ENCODE measurements around the gene ELANE.
"Not testable (repeated sequence)": the region's sequence is repeated elsewhere in the genome, so short reads cannot be mapped to it uniquely, and the experiment has no call there.

The ELANE gene

GRCh38 chr19:834216-834615 is 17.9 kb upstream of the ELANE start:
- no peak for TF ChIP-seq CTCF (IDR thresholded peaks at IDR 0.05; ENCODE audit: low read depth, low read length)
- no peak for DNase-seq (ENCODE audit: extremely low read depth, low read depth)

GRCh38 chr19:835210-835810 is 16.8 kb upstream of the ELANE start:
- DNase-seq (ENCODE audit: extremely low read depth, low read depth) = no peak
- no peak for TF ChIP-seq CTCF (IDR thresholded peaks at IDR 0.05; ENCODE audit: low read depth, low read length)

GRCh38 chr19:840519-841206 is 11.4 kb upstream of the ELANE start, which contains the start of gene PRTN3:
TSS of gene PRTN3 (plus strand) at chr19:840999. CDS start at chr19:841009, 10 bp downstream.
- DNase-seq (ENCODE audit: extremely low read depth, low read depth) = no peak
- no peak for TF ChIP-seq CTCF (IDR thresholded peaks at IDR 0.05; ENCODE audit: low read depth, low read length)

- DNase-seq (ENCODE audit: extremely low read depth, low read depth) = not testable (repeated sequence)
Measured at GRCh38 chr19:842802-843179, 9.3 kb upstream of the ELANE start.

GRCh38 chr19:843180-843835 is 8.8 kb upstream of the ELANE start:
- DNase-seq (ENCODE audit: extremely low read depth, low read depth) = no peak
- no peak for TF ChIP-seq CTCF (IDR thresholded peaks at IDR 0.05; ENCODE audit: low read depth, low read length)

GRCh38 chr19:843836-844545 is 8.1 kb upstream of the ELANE start:
- DNase-seq (ENCODE audit: extremely low read depth, low read depth) = no peak

More at GRCh38 chr19:843836-844545, 8.1 kb upstream of the ELANE start:
- TF ChIP-seq CTCF (IDR thresholded peaks at IDR 0.05; ENCODE audit: low read depth, low read length) = no peak

Measured in AG09319 (cell line).